GM12878 (cell line): ENCODE measurements around the gene MVP. TPM values are rescaled to one million over a fixed set of nuclear protein-coding genes. Genes with fewer than 3 reads are reported as not detected.

Source experiments
- ATAC-seq: fragments of 200-7000 bp; cut with Tn5 transposase; 3 replicates; pipeline ENCODE4 v1.9.1; 2020; ENCODE audit warnings: mild to moderate bottlenecking, moderate library complexity
- BruUV-seq: library from RNA; stranded (reverse); fragments of 400-500 nt; replicated peaks from 2 replicates; lab custom pipeline; 2021; lab: Mats Ljungman, UMichigan
- CTCF ChIA-PET: fragments of 300-600 bp; sonication (Branson Sonifier 250); formaldehyde crosslinking; extraction: SDS; loops from one replicate; lab custom pipeline; 2021; ENCODE audit warnings: inconsistent platforms; lab: Yijun Ruan, JAX
- POLR2A ChIA-PET: fragments of 350-600 bp; formaldehyde crosslinking; extraction: SDS; loops from one replicate; lab custom pipeline; 2021; ENCODE audit warnings: inconsistent platforms; lab: Charles Lee
- RAD21 ChIA-PET: fragments of 300-600 bp; sonication (Branson Sonifier 250); formaldehyde crosslinking; loops from one replicate; lab custom pipeline; 2023; ENCODE audit warnings: antibody characterized with exemption; ENCODE audit not compliant: unreplicated experiment; lab: Charles Lee
- SMC1A ChIA-PET: fragments of 300-600 bp; sonication (Branson Sonifier 250); formaldehyde crosslinking; loops from one replicate; lab custom pipeline; 2023; ENCODE audit not compliant: unreplicated experiment, uncharacterized antibody; lab: Charles Lee
- DNase-seq: peaks from one replicate; pipeline ENCODE4 v3.0.0-alpha.2; 2011; ENCODE audit warnings: low read depth, low spot score
- FAIRE-seq: peaks from 3 replicates; lab custom pipeline; 2011; peaks lifted over from hg19 to GRCh38; lab: Jason Lieb, UNC
- H2AFZ ChIP-seq: 2 replicates; pipeline ENCODE4 v1.6.0; 2011; ENCODE audit warnings: low read depth, low read length, control low read depth; ENCODE audit not compliant: control insufficient read depth
- H3K27ac ChIP-seq: 2 replicates; pipeline ENCODE4 v1.5.1; 2011; ENCODE audit warnings: control low read depth; ENCODE audit not compliant: control insufficient read depth, insufficient read depth
- H3K27me3 ChIP-seq, 2 experiments: replicated peaks in 1 of 2; 2 replicates each; pipeline versions ENCODE4 v1.6.0 to v1.6.1; 2011; ENCODE audit warnings: low read length in 1 of 2; ENCODE audit not compliant: control insufficient read depth in 2 of 2, insufficient read depth in 2 of 2
- H3K36me3 ChIP-seq, 2 experiments: 2 replicates each; pipeline ENCODE4 v1.5.1; 2011; ENCODE audit warnings: low read length in 1 of 2; ENCODE audit not compliant: control insufficient read depth in 2 of 2, insufficient read depth in 2 of 2
- H3K4me1 ChIP-seq: 2 replicates; pipeline ENCODE4 v1.6.1; 2011; ENCODE audit warnings: mild to moderate bottlenecking, low read length, moderate library complexity, mixed read lengths; ENCODE audit not compliant: control insufficient read depth, insufficient read depth
- H3K4me2 ChIP-seq: 2 replicates; pipeline ENCODE4 v1.6.0; 2011; ENCODE audit warnings: control low read depth; ENCODE audit not compliant: control insufficient read depth, insufficient read depth
- H3K4me3 ChIP-seq: fragments of 200-600 bp; sonication (generic); 2 replicates; pipeline ENCODE4 v1.5.1; 2016
- H3K79me2 ChIP-seq: 2 replicates; pipeline ENCODE4 v1.6.0; 2011; ENCODE audit warnings: low read length; ENCODE audit not compliant: control insufficient read depth, insufficient read depth
- H3K9ac ChIP-seq: 2 replicates; pipeline ENCODE4 v1.8.0; 2011; ENCODE audit warnings: low read length, control low read depth, mixed read lengths; ENCODE audit not compliant: control insufficient read depth, insufficient read depth
- H3K9me3 ChIP-seq: replicated peaks from 3 replicates; pipeline ENCODE4 v1.5.1; 2011; ENCODE audit warnings: mild to moderate bottlenecking, low read length; ENCODE audit not compliant: control insufficient read depth, insufficient read depth
- H4K20me1 ChIP-seq: 2 replicates; pipeline ENCODE4 v1.6.0; 2011; ENCODE audit not compliant: control insufficient read depth, insufficient read depth
- BCL11A ChIP-seq: IDR thresholded peaks from 2 replicates; pipeline ENCODE4 v1.6.1; 2011; ENCODE audit warnings: low read depth, low read length
- BHLHE40 ChIP-seq, 2 experiments: fragments of 450-650 bp in 1 of 2; IDR thresholded peaks; 2 replicates each; pipeline ENCODE4 v1.6.1; 2011 to 2017; ENCODE audit warnings: low read depth in 2 of 2, borderline replicate concordance in 1 of 2, improper control_type of control experiment in 1 of 2, low read length in 1 of 2, mild to moderate bottlenecking in 1 of 2
- BMI1 ChIP-seq: fragments of 450-650 bp; IDR thresholded peaks from 2 replicates; pipeline ENCODE4 v1.6.1; 2016; ENCODE audit warnings: mild to moderate bottlenecking, moderate library complexity, borderline replicate concordance
- CBX3 ChIP-seq: fragments of 200-600 bp; sonication (generic); IDR thresholded peaks from 2 replicates; pipeline ENCODE4 v1.6.1; 2016; ENCODE audit warnings: low read depth, borderline replicate concordance
- CUX1 ChIP-seq: IDR thresholded peaks from 2 replicates; pipeline ENCODE4 v1.6.1; 2012; ENCODE audit warnings: improper control_type of control experiment, low read depth, low read length; ENCODE audit not compliant: insufficient replicate concordance
- ESRRA ChIP-seq: IDR thresholded peaks from 2 replicates; pipeline ENCODE4 v1.6.1; 2012; ENCODE audit warnings: mild to moderate bottlenecking, low read length, improper control_type of control experiment
- FOXK2 ChIP-seq: fragments of 450-650 bp; IDR thresholded peaks from 2 replicates; pipeline ENCODE4 v1.6.1; 2017; ENCODE audit warnings: mild to moderate bottlenecking, moderate library complexity
- GABPA ChIP-seq: IDR thresholded peaks from 2 replicates; pipeline ENCODE4 v1.6.1; 2014; ENCODE audit warnings: antibody characterized with exemption, low read depth, mild to moderate bottlenecking, inconsistent platforms
- IKZF2 ChIP-seq, 2 experiments: fragments of 450-650 bp; IDR thresholded peaks; 2 replicates each; pipeline ENCODE4 v1.6.1; 2017; ENCODE audit warnings: mild to moderate bottlenecking in 2 of 2, moderate library complexity in 2 of 2
- LARP7 ChIP-seq: fragments of 450-650 bp; IDR thresholded peaks from 2 replicates; pipeline ENCODE4 v1.6.1; 2017; ENCODE audit warnings: mild to moderate bottlenecking
- NR2F1 ChIP-seq: fragments of 450-650 bp; conservative IDR thresholded peaks from 2 replicates; pipeline ENCODE4 v1.6.1; 2017; ENCODE audit warnings: mild to moderate bottlenecking
- RAD21 ChIP-seq: IDR thresholded peaks from 2 replicates; pipeline ENCODE4 v1.6.1; 2011; ENCODE audit warnings: mild to moderate bottlenecking, low read depth, low read length, moderate library complexity; ENCODE audit not compliant: insufficient read depth
- RAD51 ChIP-seq: fragments of 450-650 bp; IDR thresholded peaks from 2 replicates; pipeline ENCODE4 v1.6.1; 2016; ENCODE audit warnings: moderate library complexity, mild to moderate bottlenecking, inconsistent platforms
- SIN3A ChIP-seq: IDR thresholded peaks from 2 replicates; pipeline ENCODE4 v1.6.1; 2012; ENCODE audit warnings: low read depth, low read length, improper control_type of control experiment
- SRF ChIP-seq, 2 experiments: IDR thresholded peaks; 2 replicates each; pipeline ENCODE4 v1.6.1; 2011; ENCODE audit warnings: low read depth in 2 of 2, low read length in 2 of 2, mild to moderate bottlenecking in 1 of 2, moderate library complexity in 1 of 2
- YY1 ChIP-seq: IDR thresholded peaks from 2 replicates; pipeline ENCODE4 v1.6.1; 2011; ENCODE audit warnings: low read depth, mild to moderate bottlenecking, low read length
- ZNF24 ChIP-seq: fragments of 450-650 bp; IDR thresholded peaks from 2 replicates; pipeline ENCODE4 v1.6.1; 2017; ENCODE audit warnings: antibody characterized with exemption, mild to moderate bottlenecking
- WGBS: methylation state at CpG from one replicate; pipeline ENCODE4 v1.1.6; 2016; ENCODE audit warnings: low lambda C conversion rate; ENCODE audit not compliant: insufficient replicate concordance, insufficient coverage; ENCODE audit errors: missing lambda C conversion rate; 5-methylcytosine and 5-hydroxymethylcytosine counted together
- in situ Hi-C: fragments of 300-500 bp; cut with MboI; formaldehyde crosslinking; loops from 9 replicates; pipeline ENCODE4 v1.14.3; 2018; ENCODE audit warnings: mixed read lengths
- intact Hi-C: fragments of 100-400 bp; cut with micrococcal nuclease; formaldehyde crosslinking; loops from one replicate; pipeline ENCODE4 v1.14.2; 2022; ENCODE audit not compliant: unreplicated experiment
- polyA plus RNA-seq, 11 experiments: library from polyadenylated mRNA; depleted of rRNA in 4 of 11; unstranded in 6 of 11; stranded (reverse) in 5 of 11; fragments of >200 nt; fragmentation: Nextera tagmentation in 4 of 11; fragmentation: Illumina TruSeq in 1 of 11; extraction: Ambion mirVana in 4 of 11; extraction: Trizol in 1 of 11; gene quantifications; 1 replicate in 1 of 11; 2 replicates in 10 of 11; pipeline versions ENCODE4 v1.2.1 to v1.2.3, GENCODE V29; 2011 to 2016; ENCODE audit warnings: inconsistent platforms in 2 of 11, missing spikeins in 2 of 11, low read depth in 1 of 11
- total RNA-seq, 4 experiments: library from RNA; depleted of rRNA in 3 of 4; stranded (reverse); fragments of >200 nt in 3 of 4; fragmentation: Illumina TruSeq in 1 of 4; extraction: Trizol in 1 of 4; gene quantifications; 2 replicates each; pipeline versions ENCODE4 v1.2.1 to v1.2.3, GENCODE V29; 2013 to 2021

The MVP gene
- total and polyA plus RNA-seq, 10 of the 15 experiments (the other 5 are each of a cell fraction or from before 2014, with no cell fraction given), result 0.98 to 74.2 (median 54.7) TPM

- SMC1A ChIA-PET, result interaction anchor here (0.8 to 4.6 kb wide), 5 partner anchors 10 to 82 kb away, joined by 3 to 38 read pairs (median 5); partner anchors contain the start of genes KIF22 and PAGR1
- in situ Hi-C loops, result no loop called here
- H2AFZ ChIP-seq, result peak overlapping the region; percentile 61
- TF ChIP-seq FOXK2 (peak; percentile 89), RAD21 (no peak), ESRRA (no peak), ZNF24 (no peak), YY1 (peak; percentile 98), NR2F1 (0 out of 2 replicates have a peak, but pooled peaks have one; percentile 36), BMI1 (no peak), CBX3 (no peak), BCL11A (0 out of 2 replicates have a peak, but pooled peaks have one; percentile 16), LARP7 (peak; percentile 62; the same call in 1 of the 2 replicates), SRF (IDR thresholded peaks at IDR 0.05; ENCODE audit: low read depth in 2 of 2, low read length in 2 of 2) (peak in 1 of 2 experiments; percentile 60; a peak in 1 of 4 replicates), GABPA (no peak), CUX1 (no peak), BHLHE40 (IDR thresholded peaks at IDR 0.05; ENCODE audit: borderline replicate concordance in 1 of 2, low read depth in 2 of 2, low read length in 1 of 2) (peak; percentile 57 to 86; a peak in 3 of 4 replicates), RAD51 (no peak), IKZF2 (IDR thresholded peaks at IDR 0.05) (peak; percentile 19 to 28; a peak in 2 of 4 replicates), SIN3A (peak; percentile 77; the same call in 1 of the 2 replicates)
Observed at GRCh38 chr16:29805232-29806098, 14.8 kb upstream of the MVP start.

More at GRCh38 chr16:29805232-29806098, 14.8 kb upstream of the MVP start:
- RAD21 ChIA-PET, result interaction anchor here (1.0 to 1.4 kb wide), 2 partner anchors 11 to 52 kb away, joined by 5 read pairs; partner anchors contain the start of gene PAGR1
- Histone ChIP-seq H3K27ac (peak overlapping the region; percentile 91), H3K4me2 (peak overlapping the region; percentile 85), H3K9me3 (no peaks in the 10 kb centered on the region), H3K27me3 (no peaks in the 10 kb centered on the region), H3K36me3 (peaks cover 24 to 28% of the 10 kb centered on the region in 2 experiments), H4K20me1 (no peaks in the 10 kb centered on the region), H3K4me1 (peaks cover 22% of the 10 kb centered on the region), H3K9ac (peak overlapping the region; percentile 92), H3K4me3 (peak overlapping the region; percentile 73), H3K79me2 (peaks cover 32% of the 10 kb centered on the region)
- peak; percentile 76 for DNase-seq
- intact Hi-C loops, result loop anchor here (1.0 to 5.0 kb wide), 2 partner anchors 15 to 103 kb away; partner anchors contain the start of gene KIF22
- peak; percentile 88 for FAIRE-seq
- peak; percentile 78 for ATAC-seq
- no TSS peak for BruUV-seq
- WGBS, result under 1% methylated on average over 59 of the region's 103 CpGs
- POLR2A ChIA-PET, result interaction anchor here (1.3 to 4.0 kb wide), 4 partner anchors 10 to 51 kb away, joined by 6 to 40 read pairs (median 10); partner anchors contain the start of genes MVP and PAGR1
- CTCF ChIA-PET, result interaction anchor here (0.7 to 2.9 kb wide), 4 partner anchors 11 to 74 kb away, joined by 3 to 24 read pairs (median 8); partner anchors contain the start of genes KIF22 and PAGR1
